GM12878 (cell line): ENCODE data around the gene WDR31. TPM values are rescaled to one million over a fixed set of nuclear protein-coding genes. Genes with fewer than 3 reads are reported as not detected.

ENCODE experiments used
- ATAC-seq: fragments of 200-7000 bp; cut with Tn5 transposase; 3 replicates; pipeline ENCODE4 v1.9.1; 2020; ENCODE audit warnings: mild to moderate bottlenecking, moderate library complexity
- BruUV-seq: library from RNA; stranded (reverse); fragments of 400-500 nt; replicated peaks from 2 replicates; lab custom pipeline; 2021; lab: Mats Ljungman, UMichigan
- CTCF ChIA-PET: fragments of 300-600 bp; sonication (Branson Sonifier 250); formaldehyde crosslinking; extraction: SDS; loops from one replicate; lab custom pipeline; 2021; ENCODE audit warnings: inconsistent platforms; lab: Yijun Ruan, JAX
- POLR2A ChIA-PET: fragments of 350-600 bp; formaldehyde crosslinking; extraction: SDS; loops from one replicate; lab custom pipeline; 2021; ENCODE audit warnings: inconsistent platforms; lab: Charles Lee
- RAD21 ChIA-PET: fragments of 300-600 bp; sonication (Branson Sonifier 250); formaldehyde crosslinking; loops from one replicate; lab custom pipeline; 2023; ENCODE audit warnings: antibody characterized with exemption; ENCODE audit not compliant: unreplicated experiment; lab: Charles Lee
- SMC1A ChIA-PET: fragments of 300-600 bp; sonication (Branson Sonifier 250); formaldehyde crosslinking; loops from one replicate; lab custom pipeline; 2023; ENCODE audit not compliant: unreplicated experiment, uncharacterized antibody; lab: Charles Lee
- DNase-seq: peaks from one replicate; pipeline ENCODE4 v3.0.0-alpha.2; 2011; ENCODE audit warnings: low read depth, low spot score
- FAIRE-seq: peaks from 3 replicates; lab custom pipeline; 2011; peaks lifted over from hg19 to GRCh38; lab: Jason Lieb, UNC
- H2AFZ ChIP-seq: 2 replicates; pipeline ENCODE4 v1.6.0; 2011; ENCODE audit warnings: low read depth, low read length, control low read depth; ENCODE audit not compliant: control insufficient read depth
- H3K27ac ChIP-seq: 2 replicates; pipeline ENCODE4 v1.5.1; 2011; ENCODE audit warnings: control low read depth; ENCODE audit not compliant: control insufficient read depth, insufficient read depth
- H3K27me3 ChIP-seq, 2 experiments: replicated peaks in 1 of 2; 2 replicates each; pipeline versions ENCODE4 v1.6.0 to v1.6.1; 2011; ENCODE audit warnings: low read length in 1 of 2; ENCODE audit not compliant: control insufficient read depth in 2 of 2, insufficient read depth in 2 of 2
- H3K36me3 ChIP-seq, 2 experiments: 2 replicates each; pipeline ENCODE4 v1.5.1; 2011; ENCODE audit warnings: low read length in 1 of 2; ENCODE audit not compliant: control insufficient read depth in 2 of 2, insufficient read depth in 2 of 2
- H3K4me1 ChIP-seq: 2 replicates; pipeline ENCODE4 v1.6.1; 2011; ENCODE audit warnings: mild to moderate bottlenecking, low read length, moderate library complexity, mixed read lengths; ENCODE audit not compliant: control insufficient read depth, insufficient read depth
- H3K4me2 ChIP-seq: 2 replicates; pipeline ENCODE4 v1.6.0; 2011; ENCODE audit warnings: control low read depth; ENCODE audit not compliant: control insufficient read depth, insufficient read depth
- H3K4me3 ChIP-seq: fragments of 200-600 bp; sonication (generic); 2 replicates; pipeline ENCODE4 v1.5.1; 2016
- H3K79me2 ChIP-seq: 2 replicates; pipeline ENCODE4 v1.6.0; 2011; ENCODE audit warnings: low read length; ENCODE audit not compliant: control insufficient read depth, insufficient read depth
- H3K9ac ChIP-seq: 2 replicates; pipeline ENCODE4 v1.8.0; 2011; ENCODE audit warnings: low read length, control low read depth, mixed read lengths; ENCODE audit not compliant: control insufficient read depth, insufficient read depth
- H3K9me3 ChIP-seq: replicated peaks from 3 replicates; pipeline ENCODE4 v1.5.1; 2011; ENCODE audit warnings: mild to moderate bottlenecking, low read length; ENCODE audit not compliant: control insufficient read depth, insufficient read depth
- H4K20me1 ChIP-seq: 2 replicates; pipeline ENCODE4 v1.6.0; 2011; ENCODE audit not compliant: control insufficient read depth, insufficient read depth
- BMI1 ChIP-seq: fragments of 450-650 bp; IDR thresholded peaks from 2 replicates; pipeline ENCODE4 v1.6.1; 2016; ENCODE audit warnings: mild to moderate bottlenecking, moderate library complexity, borderline replicate concordance
- MEF2B ChIP-seq: fragments of 450-650 bp; IDR thresholded peaks from 2 replicates; pipeline ENCODE4 v1.6.1; 2018; ENCODE audit warnings: mild to moderate bottlenecking, moderate library complexity; ENCODE audit not compliant: partially characterized antibody, poor library complexity, severe bottlenecking
- MXI1 ChIP-seq: fragments of 150-350 bp; IDR thresholded peaks from 2 replicates; pipeline ENCODE4 v1.6.1; 2011; ENCODE audit warnings: low read depth, mild to moderate bottlenecking, inconsistent platforms, low read length, improper control_type of control experiment
- NFIC ChIP-seq: IDR thresholded peaks from 2 replicates; pipeline ENCODE4 v1.6.1; 2012; ENCODE audit warnings: low read depth, mild to moderate bottlenecking, inconsistent platforms, low read length, moderate library complexity
- POLR2AphosphoS5 ChIP-seq: IDR thresholded peaks from 2 replicates; pipeline ENCODE4 v1.6.1; 2011; ENCODE audit warnings: mild to moderate bottlenecking, low read length, inconsistent platforms
- RAD51 ChIP-seq: fragments of 450-650 bp; IDR thresholded peaks from 2 replicates; pipeline ENCODE4 v1.6.1; 2016; ENCODE audit warnings: moderate library complexity, mild to moderate bottlenecking, inconsistent platforms
- SRF ChIP-seq, 2 experiments: IDR thresholded peaks; 2 replicates each; pipeline ENCODE4 v1.6.1; 2011; ENCODE audit warnings: low read depth in 2 of 2, low read length in 2 of 2, mild to moderate bottlenecking in 1 of 2, moderate library complexity in 1 of 2
- YY1 ChIP-seq: IDR thresholded peaks from 2 replicates; pipeline ENCODE4 v1.6.1; 2011; ENCODE audit warnings: low read depth, mild to moderate bottlenecking, low read length
- ZSCAN29 ChIP-seq: fragments of 450-650 bp; IDR thresholded peaks from 2 replicates; pipeline ENCODE4 v1.6.1; 2017; ENCODE audit warnings: mild to moderate bottlenecking, moderate library complexity
- WGBS: methylation state at CpG from one replicate; pipeline ENCODE4 v1.1.6; 2016; ENCODE audit warnings: low lambda C conversion rate; ENCODE audit not compliant: insufficient replicate concordance, insufficient coverage; ENCODE audit errors: missing lambda C conversion rate; 5-methylcytosine and 5-hydroxymethylcytosine counted together
- in situ Hi-C: fragments of 300-500 bp; cut with MboI; formaldehyde crosslinking; loops from 9 replicates; pipeline ENCODE4 v1.14.3; 2018; ENCODE audit warnings: mixed read lengths
- intact Hi-C: fragments of 100-400 bp; cut with micrococcal nuclease; formaldehyde crosslinking; loops from one replicate; pipeline ENCODE4 v1.14.2; 2022; ENCODE audit not compliant: unreplicated experiment
- polyA plus RNA-seq, 11 experiments: library from polyadenylated mRNA; depleted of rRNA in 4 of 11; unstranded in 6 of 11; stranded (reverse) in 5 of 11; fragments of >200 nt; fragmentation: Nextera tagmentation in 4 of 11; fragmentation: Illumina TruSeq in 1 of 11; extraction: Ambion mirVana in 4 of 11; extraction: Trizol in 1 of 11; gene quantifications; 1 replicate in 1 of 11; 2 replicates in 10 of 11; pipeline versions ENCODE4 v1.2.1 to v1.2.3, GENCODE V29; 2011 to 2016; ENCODE audit warnings: inconsistent platforms in 2 of 11, missing spikeins in 2 of 11, low read depth in 1 of 11
- total RNA-seq, 4 experiments: library from RNA; depleted of rRNA in 3 of 4; stranded (reverse); fragments of >200 nt in 3 of 4; fragmentation: Illumina TruSeq in 1 of 4; extraction: Trizol in 1 of 4; gene quantifications; 2 replicates each; pipeline versions ENCODE4 v1.2.1 to v1.2.3, GENCODE V29; 2013 to 2021
- TF ChIP-seq, protein P1 (sequence below): fragments of 450-650 bp; IDR thresholded peaks from 2 replicates; pipeline ENCODE4 v1.6.1; 2016; ENCODE audit warnings: mild to moderate bottlenecking
- TF ChIP-seq, protein P2 (sequence below): IDR thresholded peaks from 2 replicates; pipeline ENCODE4 v1.6.1; 2011; ENCODE audit warnings: mild to moderate bottlenecking, low read depth, low read length, moderate library complexity; ENCODE audit not compliant: insufficient replicate concordance
- TF ChIP-seq, protein P3 (sequence below): fragments of 150-350 bp; IDR thresholded peaks from 2 replicates; pipeline ENCODE4 v1.6.1; 2016; ENCODE audit warnings: low read depth, low read length
- TF ChIP-seq, protein P4 (sequence below): IDR thresholded peaks from 2 replicates; pipeline ENCODE4 v1.6.1; 2011; ENCODE audit warnings: low read depth, low read length, improper control_type of control experiment, borderline replicate concordance
- TF ChIP-seq, protein P5 (sequence below), 3 experiments: IDR thresholded peaks in 2 of 3; conservative IDR thresholded peaks in 1 of 3; 2 replicates each; pipeline ENCODE4 v1.5.1; 2011; ENCODE audit warnings: low read depth in 3 of 3, low read length in 3 of 3, mild to moderate bottlenecking in 3 of 3, control low read depth in 2 of 3, moderate library complexity in 2 of 3, inconsistent platforms in 1 of 3, mixed read lengths in 1 of 3; ENCODE audit not compliant: control insufficient read depth in 2 of 3, insufficient read depth in 1 of 3; ENCODE audit errors: extremely low read depth in 1 of 3

Gene WDR31
- total and polyA plus RNA-seq, 10 of the 15 experiments (the other 5 are each of a cell fraction or from before 2014, with no cell fraction given): 0.26 to 1.7 (median 0.79) TPM

DNA sequence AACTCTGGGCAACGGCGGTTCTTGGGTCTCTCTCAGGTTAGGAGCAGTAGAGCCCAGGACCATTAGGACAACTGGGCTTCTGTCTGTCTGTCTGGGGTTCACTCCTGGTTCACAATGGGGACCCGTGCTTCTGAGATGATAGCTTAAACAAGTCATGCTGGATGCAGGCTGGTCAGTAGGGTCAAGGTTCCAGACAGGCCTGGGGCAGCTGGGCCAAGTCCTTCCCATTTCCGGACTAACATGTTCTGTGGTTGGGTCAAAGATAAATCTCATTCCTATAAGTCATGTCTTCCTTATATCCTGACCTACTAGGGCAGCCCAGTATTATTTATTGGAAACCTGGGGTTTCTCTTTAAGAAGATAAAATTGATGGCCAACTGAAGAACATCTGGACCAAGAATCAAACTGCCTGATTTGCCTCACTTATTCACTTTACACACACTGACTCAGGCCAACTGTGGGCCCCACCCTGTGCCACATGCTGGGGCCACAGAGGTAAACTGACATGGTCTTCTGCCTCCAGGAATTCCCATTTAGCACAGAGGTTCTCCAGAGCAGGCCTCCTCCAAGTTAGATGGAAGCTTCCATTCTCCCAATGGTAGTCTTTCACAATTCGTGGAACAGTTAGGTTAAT lies 28.4 kb upstream of the WDR31 start:
- Histone ChIP-seq H3K4me3 (no peak overlapping the region), H3K36me3 (peaks cover 0 to 2% of the 10 kb centered on the region in 2 experiments; a peak in 2 of 4 replicates), H3K9me3 (no peaks in the 10 kb centered on the region), H3K4me2 (no peak overlapping the region), H2AFZ (no peak overlapping the region), H3K79me2 (no peaks in the 10 kb centered on the region), H3K27me3 (no peaks in the 10 kb centered on the region), H3K4me1 (peaks cover 9% of the 10 kb centered on the region), H3K27ac (no peak overlapping the region), H3K9ac (no peak overlapping the region), H4K20me1 (no peaks in the 10 kb centered on the region)
- in situ Hi-C loops: no loop called here
- ChIA-PET RAD21 (no interaction called here), SMC1A (no interaction called here), POLR2A (interaction anchor here (1.0 kb wide), 1 partner anchor 37 kb away, joined by 3 read pairs; no protein-coding TSS in a partner anchor), CTCF (interaction anchor here (0.6 kb wide), 1 partner anchor 74 kb away, joined by 4 read pairs; no protein-coding TSS in a partner anchor)
- intact Hi-C loops: no loop called here
- FAIRE-seq (no peak), ATAC-seq (no peak), DNase-seq (no peak)
- no TSS peak for BruUV-seq
- WGBS: 47% methylated on average over 5 of the region's 5 CpGs
- TF ChIP-seq, protein P1, sequence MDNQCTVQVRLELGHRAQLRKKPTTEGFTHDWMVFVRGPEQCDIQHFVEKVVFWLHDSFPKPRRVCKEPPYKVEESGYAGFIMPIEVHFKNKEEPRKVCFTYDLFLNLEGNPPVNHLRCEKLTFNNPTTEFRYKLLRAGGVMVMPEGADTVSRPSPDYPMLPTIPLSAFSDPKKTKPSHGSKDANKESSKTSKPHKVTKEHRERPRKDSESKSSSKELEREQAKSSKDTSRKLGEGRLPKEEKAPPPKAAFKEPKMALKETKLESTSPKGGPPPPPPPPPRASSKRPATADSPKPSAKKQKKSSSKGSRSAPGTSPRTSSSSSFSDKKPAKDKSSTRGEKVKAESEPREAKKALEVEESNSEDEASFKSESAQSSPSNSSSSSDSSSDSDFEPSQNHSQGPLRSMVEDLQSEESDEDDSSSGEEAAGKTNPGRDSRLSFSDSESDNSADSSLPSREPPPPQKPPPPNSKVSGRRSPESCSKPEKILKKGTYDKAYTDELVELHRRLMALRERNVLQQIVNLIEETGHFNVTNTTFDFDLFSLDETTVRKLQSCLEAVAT: no peak
- TF ChIP-seq, protein P2, sequence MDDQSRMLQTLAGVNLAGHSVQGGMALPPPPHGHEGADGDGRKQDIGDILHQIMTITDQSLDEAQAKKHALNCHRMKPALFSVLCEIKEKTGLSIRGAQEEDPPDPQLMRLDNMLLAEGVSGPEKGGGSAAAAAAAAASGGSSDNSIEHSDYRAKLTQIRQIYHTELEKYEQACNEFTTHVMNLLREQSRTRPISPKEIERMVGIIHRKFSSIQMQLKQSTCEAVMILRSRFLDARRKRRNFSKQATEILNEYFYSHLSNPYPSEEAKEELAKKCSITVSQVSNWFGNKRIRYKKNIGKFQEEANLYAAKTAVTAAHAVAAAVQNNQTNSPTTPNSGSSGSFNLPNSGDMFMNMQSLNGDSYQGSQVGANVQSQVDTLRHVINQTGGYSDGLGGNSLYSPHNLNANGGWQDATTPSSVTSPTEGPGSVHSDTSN: no peak
- TF ChIP-seq YY1: no peak
- TF ChIP-seq RAD51: no peak
- no peak for TF ChIP-seq MEF2B
- TF ChIP-seq, protein P3, sequence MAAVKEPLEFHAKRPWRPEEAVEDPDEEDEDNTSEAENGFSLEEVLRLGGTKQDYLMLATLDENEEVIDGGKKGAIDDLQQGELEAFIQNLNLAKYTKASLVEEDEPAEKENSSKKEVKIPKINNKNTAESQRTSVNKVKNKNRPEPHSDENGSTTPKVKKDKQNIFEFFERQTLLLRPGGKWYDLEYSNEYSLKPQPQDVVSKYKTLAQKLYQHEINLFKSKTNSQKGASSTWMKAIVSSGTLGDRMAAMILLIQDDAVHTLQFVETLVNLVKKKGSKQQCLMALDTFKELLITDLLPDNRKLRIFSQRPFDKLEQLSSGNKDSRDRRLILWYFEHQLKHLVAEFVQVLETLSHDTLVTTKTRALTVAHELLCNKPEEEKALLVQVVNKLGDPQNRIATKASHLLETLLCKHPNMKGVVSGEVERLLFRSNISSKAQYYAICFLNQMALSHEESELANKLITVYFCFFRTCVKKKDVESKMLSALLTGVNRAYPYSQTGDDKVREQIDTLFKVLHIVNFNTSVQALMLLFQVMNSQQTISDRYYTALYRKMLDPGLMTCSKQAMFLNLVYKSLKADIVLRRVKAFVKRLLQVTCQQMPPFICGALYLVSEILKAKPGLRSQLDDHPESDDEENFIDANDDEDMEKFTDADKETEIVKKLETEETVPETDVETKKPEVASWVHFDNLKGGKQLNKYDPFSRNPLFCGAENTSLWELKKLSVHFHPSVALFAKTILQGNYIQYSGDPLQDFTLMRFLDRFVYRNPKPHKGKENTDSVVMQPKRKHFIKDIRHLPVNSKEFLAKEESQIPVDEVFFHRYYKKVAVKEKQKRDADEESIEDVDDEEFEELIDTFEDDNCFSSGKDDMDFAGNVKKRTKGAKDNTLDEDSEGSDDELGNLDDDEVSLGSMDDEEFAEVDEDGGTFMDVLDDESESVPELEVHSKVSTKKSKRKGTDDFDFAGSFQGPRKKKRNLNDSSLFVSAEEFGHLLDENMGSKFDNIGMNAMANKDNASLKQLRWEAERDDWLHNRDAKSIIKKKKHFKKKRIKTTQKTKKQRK: no peak
- TF ChIP-seq, protein P4, sequence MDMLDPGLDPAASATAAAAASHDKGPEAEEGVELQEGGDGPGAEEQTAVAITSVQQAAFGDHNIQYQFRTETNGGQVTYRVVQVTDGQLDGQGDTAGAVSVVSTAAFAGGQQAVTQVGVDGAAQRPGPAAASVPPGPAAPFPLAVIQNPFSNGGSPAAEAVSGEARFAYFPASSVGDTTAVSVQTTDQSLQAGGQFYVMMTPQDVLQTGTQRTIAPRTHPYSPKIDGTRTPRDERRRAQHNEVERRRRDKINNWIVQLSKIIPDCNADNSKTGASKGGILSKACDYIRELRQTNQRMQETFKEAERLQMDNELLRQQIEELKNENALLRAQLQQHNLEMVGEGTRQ: no peak
- TF ChIP-seq POLR2AphosphoS5: no peak
- TF ChIP-seq NFIC: no peak
- TF ChIP-seq BMI1: no peak
- TF ChIP-seq MXI1: no peak
- TF ChIP-seq ZSCAN29: no peak
- TF ChIP-seq SRF (IDR thresholded peaks at IDR 0.05; ENCODE audit: low read depth in 2 of 2, low read length in 2 of 2): no peak
- TF ChIP-seq, protein P5, sequence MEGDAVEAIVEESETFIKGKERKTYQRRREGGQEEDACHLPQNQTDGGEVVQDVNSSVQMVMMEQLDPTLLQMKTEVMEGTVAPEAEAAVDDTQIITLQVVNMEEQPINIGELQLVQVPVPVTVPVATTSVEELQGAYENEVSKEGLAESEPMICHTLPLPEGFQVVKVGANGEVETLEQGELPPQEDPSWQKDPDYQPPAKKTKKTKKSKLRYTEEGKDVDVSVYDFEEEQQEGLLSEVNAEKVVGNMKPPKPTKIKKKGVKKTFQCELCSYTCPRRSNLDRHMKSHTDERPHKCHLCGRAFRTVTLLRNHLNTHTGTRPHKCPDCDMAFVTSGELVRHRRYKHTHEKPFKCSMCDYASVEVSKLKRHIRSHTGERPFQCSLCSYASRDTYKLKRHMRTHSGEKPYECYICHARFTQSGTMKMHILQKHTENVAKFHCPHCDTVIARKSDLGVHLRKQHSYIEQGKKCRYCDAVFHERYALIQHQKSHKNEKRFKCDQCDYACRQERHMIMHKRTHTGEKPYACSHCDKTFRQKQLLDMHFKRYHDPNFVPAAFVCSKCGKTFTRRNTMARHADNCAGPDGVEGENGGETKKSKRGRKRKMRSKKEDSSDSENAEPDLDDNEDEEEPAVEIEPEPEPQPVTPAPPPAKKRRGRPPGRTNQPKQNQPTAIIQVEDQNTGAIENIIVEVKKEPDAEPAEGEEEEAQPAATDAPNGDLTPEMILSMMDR (IDR thresholded peaks at IDR 0.05 in 2 of 3, conservative IDR thresholded peaks at IDR 0.05 in 1 of 3; ENCODE audit: control insufficient read depth in 2 of 3, extremely low read depth in 1 of 3, insufficient read depth in 1 of 3, low read depth in 3 of 3, low read length in 3 of 3): no peak
